PC-9 (cell line): ENCODE data around the gene ID4.

Experiments
- EZH2 ChIP-seq: fragments of 200-600 bp; sonication (generic); IDR thresholded peaks from 2 replicates; pipeline ENCODE4 v1.8.0; 2017; ENCODE audit warnings: antibody characterized with exemption, low read depth
- TF ChIP-seq, protein P1 (sequence below): fragments of 200-600 bp; sonication (generic); conservative IDR thresholded peaks from 2 replicates; pipeline ENCODE4 v1.6.1; 2017; ENCODE audit warnings: mixed run types, antibody characterized with exemption, mild to moderate bottlenecking, moderate library complexity

DNA sequence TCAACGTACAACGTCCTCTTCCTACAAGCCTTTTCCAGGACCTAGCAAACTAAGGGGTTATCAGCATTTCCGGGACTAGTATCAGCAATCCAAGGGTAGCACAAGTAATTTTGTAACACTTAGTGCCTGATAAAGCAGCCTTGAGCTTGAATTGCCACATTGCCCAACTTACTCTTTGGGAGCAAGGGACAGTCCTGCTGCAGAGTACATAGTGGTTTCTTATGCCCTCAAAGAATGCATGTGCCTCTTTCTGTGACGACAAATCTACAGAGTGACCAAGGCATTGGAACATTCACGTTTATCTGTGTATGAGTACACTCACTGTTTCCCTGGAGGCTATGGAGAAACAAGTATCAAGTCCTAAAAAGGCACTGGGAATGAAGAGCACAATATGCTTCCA lies 3.2 kb upstream of the ID4 start:
- TF ChIP-seq, protein P1, sequence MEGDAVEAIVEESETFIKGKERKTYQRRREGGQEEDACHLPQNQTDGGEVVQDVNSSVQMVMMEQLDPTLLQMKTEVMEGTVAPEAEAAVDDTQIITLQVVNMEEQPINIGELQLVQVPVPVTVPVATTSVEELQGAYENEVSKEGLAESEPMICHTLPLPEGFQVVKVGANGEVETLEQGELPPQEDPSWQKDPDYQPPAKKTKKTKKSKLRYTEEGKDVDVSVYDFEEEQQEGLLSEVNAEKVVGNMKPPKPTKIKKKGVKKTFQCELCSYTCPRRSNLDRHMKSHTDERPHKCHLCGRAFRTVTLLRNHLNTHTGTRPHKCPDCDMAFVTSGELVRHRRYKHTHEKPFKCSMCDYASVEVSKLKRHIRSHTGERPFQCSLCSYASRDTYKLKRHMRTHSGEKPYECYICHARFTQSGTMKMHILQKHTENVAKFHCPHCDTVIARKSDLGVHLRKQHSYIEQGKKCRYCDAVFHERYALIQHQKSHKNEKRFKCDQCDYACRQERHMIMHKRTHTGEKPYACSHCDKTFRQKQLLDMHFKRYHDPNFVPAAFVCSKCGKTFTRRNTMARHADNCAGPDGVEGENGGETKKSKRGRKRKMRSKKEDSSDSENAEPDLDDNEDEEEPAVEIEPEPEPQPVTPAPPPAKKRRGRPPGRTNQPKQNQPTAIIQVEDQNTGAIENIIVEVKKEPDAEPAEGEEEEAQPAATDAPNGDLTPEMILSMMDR = no peak
- no peak for TF ChIP-seq EZH2
